Measurements from ENCODE around the gene SMPDL3B. TPM values are rescaled to one million over a fixed set of nuclear protein-coding genes. Genes with fewer than 3 reads are reported as not detected.
"Not testable (repeated sequence)": the region's sequence is repeated elsewhere in the genome, so short reads cannot be mapped to it uniquely, and the experiment has no call there.

Gene SMPDL3B
- total RNA-seq, 2 experiments from 2014 or later: 0.64 to 0.99 TPM

DNA sequence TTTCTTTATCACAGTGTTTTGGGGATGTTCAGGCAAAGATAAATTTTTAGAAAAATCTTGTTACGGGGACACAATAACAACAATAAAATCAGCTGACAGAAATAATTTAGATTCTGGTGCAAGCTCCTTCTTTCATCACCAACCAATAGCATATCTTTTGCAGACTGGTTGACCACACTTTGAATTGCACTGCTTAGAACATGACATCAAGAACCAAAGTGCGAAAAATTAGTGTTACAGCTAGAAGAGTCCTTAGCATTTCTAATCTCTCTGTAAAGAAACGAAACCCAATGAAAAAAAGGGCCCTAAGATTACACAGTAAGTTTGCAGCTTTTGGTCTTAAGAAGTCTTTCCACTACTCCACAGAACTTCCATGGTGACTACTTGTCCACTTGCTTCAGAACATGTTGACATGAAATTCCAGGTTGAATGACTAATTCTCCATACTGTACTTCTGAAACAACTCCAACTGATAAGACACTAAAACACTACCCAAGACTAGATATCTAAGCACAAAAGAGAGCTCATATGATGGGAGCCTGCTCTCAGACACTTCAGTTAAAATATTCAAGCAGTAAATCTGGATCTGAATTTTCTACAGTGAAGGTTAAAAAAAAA, 56.2 kb downstream of the SMPDL3B start:
- H3K27ac Mint-ChIP-seq: peak overlapping the region; percentile 6
- H3K4me3 Mint-ChIP-seq: no peak overlapping the region
- H3K9me3 Mint-ChIP-seq: no peaks in the 10 kb centered on the region
- POLR2A ChIA-PET: interaction anchor here (0.6 kb wide), 1 partner anchor 83 kb away, joined by 3 read pairs; no protein-coding TSS in a partner anchor
- H3K36me3 Mint-ChIP-seq: peaks cover 25% of the 10 kb centered on the region
- no peak for DNase-seq
- H3K27me3 Mint-ChIP-seq: no peaks in the 10 kb centered on the region
- H3K4me1 Mint-ChIP-seq: peaks cover 23% of the 10 kb centered on the region
- ATAC-seq (ENCODE audit: low read depth): no peak

GRCh38 chr1:27992276-27992675, 57.5 kb downstream of the SMPDL3B start:
- peak overlapping the region; percentile 72 for H3K27ac Mint-ChIP-seq
- POLR2A ChIA-PET: interaction anchor here (1.2 kb wide), 1 partner anchor 162 kb away, joined by 3 read pairs; the partner anchor contains the start of gene PPP1R8
- H3K36me3 Mint-ChIP-seq: peaks cover 34% of the 10 kb centered on the region
- DNase-seq (peak; percentile 40), ATAC-seq (ENCODE audit: low read depth) (peak; percentile 99)
- no peaks in the 10 kb centered on the region for H3K9me3 Mint-ChIP-seq
- peaks cover 31% of the 10 kb centered on the region for H3K4me1 Mint-ChIP-seq
- H3K4me3 Mint-ChIP-seq: peak overlapping the region; percentile 35
- H3K27me3 Mint-ChIP-seq: no peaks in the 10 kb centered on the region

- no peaks in the 10 kb centered on the region for H3K9me3 Mint-ChIP-seq
- no peak for ATAC-seq (ENCODE audit: low read depth)
- no peaks in the 10 kb centered on the region for H3K27me3 Mint-ChIP-seq
- H3K27ac Mint-ChIP-seq: peak overlapping the region; percentile 59
- POLR2A ChIA-PET: interaction anchor here (0.6 to 1.2 kb wide), 2 partner anchors 27 to 163 kb away, joined by 3 read pairs; partner anchors contain the start of gene PPP1R8
- DNase-seq: no peak
- no peak overlapping the region for H3K4me3 Mint-ChIP-seq
- H3K36me3 Mint-ChIP-seq: peaks cover 40% of the 10 kb centered on the region
- H3K4me1 Mint-ChIP-seq: peaks cover 31% of the 10 kb centered on the region
These were observed 58.4 kb downstream of the SMPDL3B start for GRCh38 chr1:27993241-27993640.

DNA sequence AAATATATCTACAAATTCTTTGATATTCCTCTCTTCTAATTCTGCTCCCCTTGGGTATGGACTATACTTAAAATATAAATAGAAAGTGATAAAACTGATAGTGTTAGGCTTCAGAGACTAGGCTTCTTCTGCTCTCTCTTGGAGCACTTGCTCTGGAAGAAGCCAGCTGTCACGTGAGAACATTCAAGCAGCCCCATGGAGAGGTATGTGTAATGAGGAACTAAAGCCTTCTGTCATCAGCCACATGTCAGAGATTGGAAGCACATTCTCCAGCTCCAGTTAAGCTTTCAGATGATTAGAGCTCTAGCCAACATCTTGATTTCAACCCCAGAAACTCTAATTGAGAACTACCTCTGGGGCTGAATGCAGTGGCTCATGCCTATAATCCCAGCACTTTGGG, 59.3 kb downstream of the SMPDL3B start:
- ATAC-seq (ENCODE audit: low read depth) (no peak), DNase-seq (no peak)
- no peaks in the 10 kb centered on the region for H3K27me3 Mint-ChIP-seq
- peaks cover 31% of the 10 kb centered on the region for H3K4me1 Mint-ChIP-seq
- POLR2A ChIA-PET: no interaction called here
- no peaks in the 10 kb centered on the region for H3K9me3 Mint-ChIP-seq
- peaks cover 37% of the 10 kb centered on the region for H3K36me3 Mint-ChIP-seq
- H3K4me3 Mint-ChIP-seq: no peak overlapping the region
- no peak overlapping the region for H3K27ac Mint-ChIP-seq

DNA sequence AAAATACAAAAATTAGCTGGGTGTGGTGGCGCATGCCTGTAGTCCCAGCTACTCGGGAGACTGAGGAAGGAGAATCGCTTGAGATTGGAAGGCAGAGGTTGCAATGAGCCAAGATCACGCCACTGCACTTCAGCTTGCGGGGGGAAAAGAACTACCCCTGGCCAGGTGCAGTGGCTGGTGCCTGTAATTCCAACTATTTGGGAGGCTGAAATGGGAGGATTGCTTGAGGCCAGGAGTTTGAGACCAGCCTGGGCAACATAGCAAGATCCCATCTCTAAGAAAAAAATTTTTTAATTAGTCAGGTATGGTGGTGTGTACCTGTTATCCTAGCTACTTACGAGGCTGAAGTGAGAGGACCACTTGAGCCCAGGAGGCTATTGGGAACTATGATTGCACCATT, 59.7 kb downstream of the SMPDL3B start:
- H3K9me3 Mint-ChIP-seq; H3K4me3 Mint-ChIP-seq; H3K27ac Mint-ChIP-seq; ATAC-seq (ENCODE audit: low read depth); DNase-seq; H3K27me3 Mint-ChIP-seq: not testable (repeated sequence)
- peaks cover 31% of the 10 kb centered on the region for H3K4me1 Mint-ChIP-seq
- H3K36me3 Mint-ChIP-seq: peaks cover 35% of the 10 kb centered on the region
- POLR2A ChIA-PET: interaction anchor here (0.6 kb wide), 1 partner anchor 20 kb away, joined by 3 read pairs; no protein-coding TSS in a partner anchor

DNA sequence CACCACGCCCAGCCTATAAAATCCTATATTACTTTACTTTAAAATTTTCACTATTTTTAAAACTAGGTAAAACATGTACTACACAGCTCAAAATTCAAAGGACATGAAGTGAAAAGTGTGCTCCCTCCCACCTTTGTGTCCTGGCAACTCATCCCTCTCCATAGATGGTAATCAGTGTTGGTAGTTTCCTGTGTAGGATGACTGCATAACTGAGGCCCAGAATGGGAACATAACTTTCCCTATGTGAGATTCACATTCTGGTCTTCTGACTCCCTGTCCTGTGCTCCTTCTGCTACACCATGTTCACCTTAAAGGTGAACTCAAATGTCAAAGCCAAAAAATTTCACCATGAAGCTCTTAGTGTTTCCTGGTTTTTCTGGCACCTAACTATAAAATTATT, 64.3 kb downstream of the SMPDL3B start:
- DNase-seq (no peak), ATAC-seq (ENCODE audit: low read depth) (no peak)
- no peak overlapping the region for H3K27ac Mint-ChIP-seq
- POLR2A ChIA-PET: interaction anchor here (1.2 kb wide), 1 partner anchor 89 kb away, joined by 3 read pairs; the partner anchor contains the start of gene EYA3
- no peaks in the 10 kb centered on the region for H3K9me3 Mint-ChIP-seq
- H3K27me3 Mint-ChIP-seq: no peaks in the 10 kb centered on the region
- no peak overlapping the region for H3K4me3 Mint-ChIP-seq
- peaks cover 11% of the 10 kb centered on the region for H3K4me1 Mint-ChIP-seq
- peaks cover 29% of the 10 kb centered on the region for H3K36me3 Mint-ChIP-seq

- H3K36me3 Mint-ChIP-seq: peaks cover 22% of the 10 kb centered on the region
- no peak overlapping the region for H3K4me3 Mint-ChIP-seq
- H3K27ac Mint-ChIP-seq: no peak overlapping the region
- POLR2A ChIA-PET: no interaction called here
- H3K27me3 Mint-ChIP-seq: no peaks in the 10 kb centered on the region
- no peaks in the 10 kb centered on the region for H3K4me1 Mint-ChIP-seq
- ATAC-seq (ENCODE audit: low read depth): no peak
- no peak for DNase-seq
- no peaks in the 10 kb centered on the region for H3K9me3 Mint-ChIP-seq
These were observed 67.8 kb downstream of the SMPDL3B start for GRCh38 chr1:28002600-28002999.

DNA sequence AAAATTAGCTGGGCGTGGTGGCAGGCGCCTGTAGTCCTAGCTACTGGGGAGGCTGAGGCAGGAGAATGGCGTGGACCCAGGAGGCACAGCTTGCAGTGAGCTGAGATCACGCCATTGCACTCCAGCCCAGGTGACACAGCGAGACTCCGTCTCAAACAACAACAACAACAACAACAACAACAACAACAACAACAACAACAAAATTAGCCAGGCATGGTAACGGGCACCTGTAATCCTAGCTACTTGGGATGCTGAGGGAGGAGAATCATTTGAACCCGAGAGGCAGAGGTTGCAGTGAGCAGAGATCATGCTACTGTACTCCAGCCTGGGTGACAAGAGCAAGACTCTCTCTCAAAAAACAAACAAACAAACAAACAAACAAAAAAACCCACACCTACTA, 68.3 kb downstream of the SMPDL3B start:
- DNase-seq; H3K4me3 Mint-ChIP-seq; ATAC-seq (ENCODE audit: low read depth); POLR2A ChIA-PET; H3K9me3 Mint-ChIP-seq; H3K27me3 Mint-ChIP-seq; H3K4me1 Mint-ChIP-seq: not testable (repeated sequence)
- Mint-ChIP-seq H3K27ac (peak overlapping the region; percentile 48), H3K36me3 (peaks cover 19% of the 10 kb centered on the region)

Other genes starting within 250 kb of the SMPDL3B start
- 10 to 100 TPM; 17.5 to 18.7 TPM for gene FAM76A, start 209.0 kb upstream of the SMPDL3B start, total RNA-seq
- 10 to 100 TPM; 24.2 to 31.9 TPM for gene STX12, start 161.8 kb upstream of the SMPDL3B start, total RNA-seq
- gene PPP1R8, start 104.2 kb upstream of the SMPDL3B start, total RNA-seq: 10 to 100 TPM; 52.9 to 54.4 TPM
- gene THEMIS2, start 62.5 kb upstream of the SMPDL3B start, total RNA-seq: 10 to 100 TPM; 35.4 to 40.5 TPM
- gene RPA2, start 20.4 kb upstream of the SMPDL3B start, total RNA-seq: 10 to 100 TPM; 72.1 to 73.7 TPM
- gene XKR8, start 25.0 kb downstream of the SMPDL3B start, total RNA-seq: 1 to 10 TPM; 8.7 to 9.0 TPM
- gene EYA3, start 153.6 kb downstream of the SMPDL3B start, total RNA-seq: 10 to 100 TPM; 27.0 to 27.3 TPM
- gene PTAFR, start 241.7 kb downstream of the SMPDL3B start, total RNA-seq: 1 to 10 TPM in 1 of 2 experiments, under 1 TPM in 1; 0.99 to 1.1 TPM

Data from activated naive CD8-positive, alpha-beta T cell treated with anti-CD3 and anti-CD28 coated beads, Interleukin-2, amount 10 ng/mL, durations not matched to agents 7 days and 5 days (primary cell).